Liver (tissue), 9 donors: Measurements from ENCODE around the gene SEC11C. TPM values are rescaled to one million over a fixed set of nuclear protein-coding genes. Genes with fewer than 3 reads are reported as not detected.

ENCODE experiments used
- DNase-seq: peaks from one replicate; pipeline ENCODE4 v3.0.0-alpha.2; 2017; ENCODE audit warnings: low spot score
- H3K27ac ChIP-seq, 2 donors: one replicate each; pipeline ENCODE4 v1.7.0; 2013; ENCODE audit warnings: inconsistent platforms in 2 of 2, low read length in 2 of 2, control low read depth in 1 of 2, low read depth in 1 of 2, mild to moderate bottlenecking in 1 of 2
- H3K27me3 ChIP-seq, 4 donors: one replicate each; pipeline versions ENCODE4 v1.6.1 to v1.7.0; 2013; ENCODE audit warnings: low read length in 3 of 4, inconsistent platforms in 1 of 4, mild to moderate bottlenecking in 1 of 4, moderate library complexity in 1 of 4; ENCODE audit not compliant: control insufficient read depth in 4 of 4, insufficient read depth in 4 of 4
- H3K36me3 ChIP-seq, 4 donors: one replicate each; pipeline versions ENCODE4 v1.6.1 to v1.7.0; 2013; ENCODE audit warnings: low read length in 3 of 4, mild to moderate bottlenecking in 3 of 4, low read depth in 1 of 4, moderate library complexity in 1 of 4; ENCODE audit not compliant: control insufficient read depth in 4 of 4, insufficient read depth in 3 of 4
- H3K4me1 ChIP-seq, 4 donors: one replicate each; pipeline versions ENCODE4 v1.6.1 to v1.7.0; 2013; ENCODE audit warnings: low read length in 3 of 4, mild to moderate bottlenecking in 3 of 4, moderate library complexity in 1 of 4; ENCODE audit not compliant: control insufficient read depth in 4 of 4, insufficient read depth in 4 of 4
- H3K4me3 ChIP-seq, 3 donors: one replicate each; pipeline versions ENCODE4 v1.6.1 to v1.7.0; 2013; ENCODE audit warnings: low read length in 3 of 3, control low read depth in 1 of 3, low read depth in 1 of 3, mild to moderate bottlenecking in 1 of 3
- H3K9ac ChIP-seq, 2 donors: one replicate each; pipeline ENCODE4 v1.7.0; 2013; ENCODE audit warnings: low read length in 2 of 2, mild to moderate bottlenecking in 2 of 2, moderate library complexity in 2 of 2, control low read depth in 1 of 2, low read depth in 1 of 2
- H3K9me3 ChIP-seq, 4 donors: one replicate each; pipeline versions ENCODE4 v1.6.1 to v1.7.0; 2013; ENCODE audit warnings: low read length in 3 of 4; ENCODE audit not compliant: control insufficient read depth in 4 of 4
- ATF3 ChIP-seq: IDR thresholded peaks from 2 replicates; pipeline ENCODE4 v1.6.1; 2016; ENCODE audit warnings: antibody characterized with exemption
- CTCF ChIP-seq: fragments of 150-350 bp; IDR thresholded peaks from 2 replicates; pipeline ENCODE4 v1.5.1; 2017; ENCODE audit warnings: improper control_type of control experiment, low read depth, low read length; ENCODE audit not compliant: missing input control
- EGR1 ChIP-seq, 2 donors: IDR thresholded peaks; 2 replicates each; pipeline ENCODE4 v1.6.1; 2016 to 2018; ENCODE audit warnings: antibody characterized with exemption in 2 of 2, low read depth in 2 of 2
- FOXA1 ChIP-seq: IDR thresholded peaks from 2 replicates; pipeline ENCODE4 v1.6.1; 2016; ENCODE audit warnings: antibody characterized with exemption
- FOXA2 ChIP-seq: IDR thresholded peaks from 2 replicates; pipeline ENCODE4 v1.6.1; 2016; ENCODE audit warnings: antibody characterized with exemption
- GABPA ChIP-seq, 2 donors: IDR thresholded peaks in 1 of 2; conservative IDR thresholded peaks in 1 of 2; 2 replicates each; pipeline ENCODE4 v1.6.1; 2016; ENCODE audit warnings: antibody characterized with exemption in 2 of 2, mild to moderate bottlenecking in 1 of 2, moderate library complexity in 1 of 2
- HNF4A ChIP-seq, 2 donors: conservative IDR thresholded peaks; 2 replicates each; pipeline ENCODE4 v1.6.1; 2016; ENCODE audit warnings: antibody characterized with exemption in 2 of 2, mild to moderate bottlenecking in 2 of 2
- HNF4G ChIP-seq: IDR thresholded peaks from 2 replicates; pipeline ENCODE4 v1.6.1; 2016; ENCODE audit warnings: antibody characterized with exemption
- JUND ChIP-seq, 2 donors: IDR thresholded peaks; 2 replicates each; pipeline ENCODE4 v1.6.1; 2016; ENCODE audit warnings: antibody characterized with exemption in 2 of 2
- MAX ChIP-seq: IDR thresholded peaks from 2 replicates; pipeline ENCODE4 v1.6.1; 2016; ENCODE audit warnings: antibody characterized with exemption
- NR2F2 ChIP-seq: IDR thresholded peaks from 2 replicates; pipeline ENCODE4 v1.6.1; 2016; ENCODE audit warnings: antibody characterized with exemption
- RAD21 ChIP-seq, 2 donors: IDR thresholded peaks; 2 replicates each; pipeline ENCODE4 v1.6.1; 2016; ENCODE audit warnings: antibody characterized with exemption in 2 of 2, mild to moderate bottlenecking in 2 of 2
- RXRA ChIP-seq, 2 donors: IDR thresholded peaks; 2 replicates each; pipeline ENCODE4 v1.6.1; 2017 to 2018; ENCODE audit warnings: antibody characterized with exemption in 2 of 2, mild to moderate bottlenecking in 1 of 2
- SP1 ChIP-seq: IDR thresholded peaks from 2 replicates; pipeline ENCODE4 v1.6.1; 2018; ENCODE audit warnings: antibody characterized with exemption, mild to moderate bottlenecking
- TAF1 ChIP-seq: conservative IDR thresholded peaks from 2 replicates; pipeline ENCODE4 v1.6.1; 2016; ENCODE audit warnings: antibody characterized with exemption, mild to moderate bottlenecking
- YY1 ChIP-seq: IDR thresholded peaks from 2 replicates; pipeline ENCODE4 v1.6.1; 2016; ENCODE audit warnings: antibody characterized with exemption, mild to moderate bottlenecking
- ZBTB33 ChIP-seq: IDR thresholded peaks from 2 replicates; pipeline ENCODE4 v1.6.1; 2016; ENCODE audit warnings: antibody characterized with exemption
- WGBS: extraction: QIAGEN DNeasy Blood & Tissue Kit; methylation state at CpG from one replicate; pipeline ENCODE4 v1.1.7; 2013; 5-methylcytosine and 5-hydroxymethylcytosine counted together
- polyA plus RNA-seq, 2 donors: library from polyadenylated mRNA; stranded (reverse) in 1 of 2; unstranded in 1 of 2; fragments of 200-250 nt in 1 of 2; fragments of >200 nt in 1 of 2; fragmentation: Nextera tagmentation in 1 of 2; extraction: Ambion mirVana in 1 of 2; gene quantifications; one replicate each; pipeline versions ENCODE4 v1.2.1 to v1.2.3, GENCODE V29; 2013 to 2015
- total RNA-seq, 2 donors: library from RNA; depleted of rRNA; stranded (reverse); fragments of >200 nt; gene quantifications; one replicate each; pipeline ENCODE4 v1.2.3, GENCODE V29; 2014
- donor health status: healthy.
- donor health status: healthy.
- donor health status: healthy.
- donor health status: healthy.
- donor health status: healthy.

The SEC11C gene
- total RNA-seq (100 to 1,000 TPM; 106 to 125 TPM), polyA plus RNA-seq (100 to 1,000 TPM; 186 to 206 TPM)

- no peaks in the 10 kb centered on the region for H3K36me3 ChIP-seq
- peak within 1 kb of the TSS; percentile 59 to 61 for H3K9ac ChIP-seq
- peaks cover 8 to 37% (median 31%) of the 10 kb centered on the region in 4 donors for H3K4me1 ChIP-seq
- DNase-seq = peak; percentile 91
- H3K27me3 ChIP-seq = no peaks in the 10 kb centered on the region
- WGBS = under 1% methylated on average over 55 of the region's 55 CpGs
- TF ChIP-seq ZBTB33 (no peak), TAF1 (peak; percentile 25), JUND (IDR thresholded peaks at IDR 0.05) (no peak), GABPA (IDR thresholded peaks at IDR 0.05 in 1 of 2, conservative IDR thresholded peaks at IDR 0.05 in 1 of 2) (no peak), CTCF (no peak), FOXA2 (no peak), MAX (peak; percentile 30), SP1 (peak; percentile 43), YY1 (peak; percentile 81), RXRA (IDR thresholded peaks at IDR 0.05) (peak in 1 of 2 donors; percentile 9), EGR1 (IDR thresholded peaks at IDR 0.05; ENCODE audit: low read depth in 2 of 2) (no peak), NR2F2 (no peak)
- no peaks in the 10 kb centered on the region for H3K9me3 ChIP-seq
- H3K27ac ChIP-seq = peak within 1 kb of the TSS; percentile 73 to 85
- peak within 1 kb of the TSS; percentile 81 to 90 (median 82) for H3K4me3 ChIP-seq
Observed at GRCh38 chr18:59139615-59140301, at the start of gene SEC11C. TSS of gene SEC11C (plus strand) at chr18:59139884. CDS start at chr18:59139949, 65 bp downstream.

GRCh38 chr18:59090966-59091603, 48.6 kb upstream of the SEC11C start:
- Histone ChIP-seq H3K4me1 (no peaks in the 10 kb centered on the region), H3K36me3 (no peaks in the 10 kb centered on the region), H3K27ac (no peak overlapping the region), H3K9ac (no peak overlapping the region), H3K9me3 (no peaks in the 10 kb centered on the region), H3K4me3 (no peak overlapping the region), H3K27me3 (no peaks in the 10 kb centered on the region)
- WGBS = 91% methylated on average over 5 of the region's 5 CpGs
- DNase-seq = no peak
- TF ChIP-seq GABPA (IDR thresholded peaks at IDR 0.05 in 1 of 2, conservative IDR thresholded peaks at IDR 0.05 in 1 of 2) (no peak), JUND (IDR thresholded peaks at IDR 0.05) (no peak), SP1 (no peak), NR2F2 (no peak), FOXA1 (no peak), ZBTB33 (no peak), EGR1 (IDR thresholded peaks at IDR 0.05; ENCODE audit: low read depth in 2 of 2) (no peak), HNF4G (no peak), ATF3 (no peak), HNF4A (conservative IDR thresholded peaks at IDR 0.05) (no peak), RAD21 (IDR thresholded peaks at IDR 0.05) (no peak), CTCF (no peak), YY1 (no peak), MAX (no peak)
